Lower lobe of right lung (tissue), 2 donors: Measurements from ENCODE around the gene RAB3A. TPM values are rescaled to one million over a fixed set of nuclear protein-coding genes. Genes with fewer than 3 reads are reported as not detected.
A peak's percentile ranks its signal among the peaks of the same experiment; 100 is the strongest.

Experiments
- ATAC-seq, 2 donors: fragments of 200-7000 bp; cut with Tn5 transposase; one replicate each; pipeline ENCODE4 v1.9.1; 2020 to 2022; ENCODE audit warnings: mild to moderate bottlenecking in 2 of 2, moderate library complexity in 2 of 2
- DNase-seq: peaks from one replicate; pipeline ENCODE4 v3.0.0-alpha.2; 2020
- H3K27ac ChIP-seq: fragments of 200-600 bp; one replicate; pipeline ENCODE4 v1.8.0; 2022
- H3K27me3 ChIP-seq: fragments of 200-600 bp; one replicate; pipeline ENCODE4 v1.8.0; 2022; ENCODE audit warnings: low read depth
- H3K36me3 ChIP-seq: fragments of 200-600 bp; one replicate; pipeline ENCODE4 v1.8.0; 2022; ENCODE audit warnings: mild to moderate bottlenecking
- H3K4me1 ChIP-seq: fragments of 200-600 bp; one replicate; pipeline ENCODE4 v1.8.0; 2022
- H3K4me3 ChIP-seq: fragments of 200-600 bp; one replicate; pipeline ENCODE4 v1.8.0; 2022; ENCODE audit warnings: mild to moderate bottlenecking
- H3K9me3 ChIP-seq: fragments of 200-600 bp; one replicate; pipeline ENCODE4 v1.8.0; 2022
- intact Hi-C: fragments of 100-400 bp; cut with DNase I; formaldehyde crosslinking; loops from one replicate; pipeline ENCODE4 v1.11.0; 2022
- total RNA-seq: library from RNA; stranded (reverse); fragmentation: NEBNext Ultra II Directional; extraction: Animal tissue kit (Norgen Biotek cat#: 25700); gene quantifications from one replicate; pipeline ENCODE4 v1.2.1, GENCODE V29; 2021
- TF ChIP-seq, protein P1 (sequence below): fragments of 200-600 bp; IDR thresholded peaks from one replicate; pipeline ENCODE4 v1.8.0; 2022; ENCODE audit warnings: antibody characterized with exemption, mild to moderate bottlenecking
- donor health status: DM: no; HTN: yes; CAD: no; lungs with severe emphysema.

Gene RAB3A
- total RNA-seq, 1 donor from 2014 or later = 2.7 TPM

DNA sequence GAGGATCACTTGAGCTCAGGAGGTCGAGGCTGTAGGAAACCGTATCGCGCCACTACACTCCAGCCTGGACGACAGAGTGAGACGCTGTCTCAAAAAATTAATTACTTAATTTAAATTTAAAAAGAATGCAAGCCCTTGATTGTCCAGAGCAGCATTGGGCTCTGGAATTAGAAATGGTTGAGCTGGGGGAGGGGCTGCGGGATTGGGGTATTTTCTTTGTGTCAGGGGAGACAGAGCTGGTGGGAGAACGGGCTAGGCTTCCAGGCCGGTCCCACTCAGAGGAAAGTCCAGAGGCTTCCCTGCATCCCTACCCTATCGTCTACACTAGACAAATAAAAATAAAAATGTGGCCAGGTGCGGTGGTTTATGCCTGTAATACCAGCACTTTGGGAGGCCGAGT lies 2.2 kb upstream of the RAB3A start:
- DNase-seq = no peak
- TF ChIP-seq, protein P1, sequence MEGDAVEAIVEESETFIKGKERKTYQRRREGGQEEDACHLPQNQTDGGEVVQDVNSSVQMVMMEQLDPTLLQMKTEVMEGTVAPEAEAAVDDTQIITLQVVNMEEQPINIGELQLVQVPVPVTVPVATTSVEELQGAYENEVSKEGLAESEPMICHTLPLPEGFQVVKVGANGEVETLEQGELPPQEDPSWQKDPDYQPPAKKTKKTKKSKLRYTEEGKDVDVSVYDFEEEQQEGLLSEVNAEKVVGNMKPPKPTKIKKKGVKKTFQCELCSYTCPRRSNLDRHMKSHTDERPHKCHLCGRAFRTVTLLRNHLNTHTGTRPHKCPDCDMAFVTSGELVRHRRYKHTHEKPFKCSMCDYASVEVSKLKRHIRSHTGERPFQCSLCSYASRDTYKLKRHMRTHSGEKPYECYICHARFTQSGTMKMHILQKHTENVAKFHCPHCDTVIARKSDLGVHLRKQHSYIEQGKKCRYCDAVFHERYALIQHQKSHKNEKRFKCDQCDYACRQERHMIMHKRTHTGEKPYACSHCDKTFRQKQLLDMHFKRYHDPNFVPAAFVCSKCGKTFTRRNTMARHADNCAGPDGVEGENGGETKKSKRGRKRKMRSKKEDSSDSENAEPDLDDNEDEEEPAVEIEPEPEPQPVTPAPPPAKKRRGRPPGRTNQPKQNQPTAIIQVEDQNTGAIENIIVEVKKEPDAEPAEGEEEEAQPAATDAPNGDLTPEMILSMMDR = no peak
- intact Hi-C loops = loop anchor here (10.0 kb wide), 1 partner anchor 49 kb away; a partner anchor contains a TSS
- ATAC-seq = no peak
- peak overlapping the region; percentile 98 for H3K27ac ChIP-seq
- no peaks in the 10 kb centered on the region for H3K9me3 ChIP-seq
- H3K4me3 ChIP-seq = no peak overlapping the region
- peaks cover 25% of the 10 kb centered on the region for H3K4me1 ChIP-seq
- H3K36me3 ChIP-seq = no peaks in the 10 kb centered on the region
- no peaks in the 10 kb centered on the region for H3K27me3 ChIP-seq

DNA sequence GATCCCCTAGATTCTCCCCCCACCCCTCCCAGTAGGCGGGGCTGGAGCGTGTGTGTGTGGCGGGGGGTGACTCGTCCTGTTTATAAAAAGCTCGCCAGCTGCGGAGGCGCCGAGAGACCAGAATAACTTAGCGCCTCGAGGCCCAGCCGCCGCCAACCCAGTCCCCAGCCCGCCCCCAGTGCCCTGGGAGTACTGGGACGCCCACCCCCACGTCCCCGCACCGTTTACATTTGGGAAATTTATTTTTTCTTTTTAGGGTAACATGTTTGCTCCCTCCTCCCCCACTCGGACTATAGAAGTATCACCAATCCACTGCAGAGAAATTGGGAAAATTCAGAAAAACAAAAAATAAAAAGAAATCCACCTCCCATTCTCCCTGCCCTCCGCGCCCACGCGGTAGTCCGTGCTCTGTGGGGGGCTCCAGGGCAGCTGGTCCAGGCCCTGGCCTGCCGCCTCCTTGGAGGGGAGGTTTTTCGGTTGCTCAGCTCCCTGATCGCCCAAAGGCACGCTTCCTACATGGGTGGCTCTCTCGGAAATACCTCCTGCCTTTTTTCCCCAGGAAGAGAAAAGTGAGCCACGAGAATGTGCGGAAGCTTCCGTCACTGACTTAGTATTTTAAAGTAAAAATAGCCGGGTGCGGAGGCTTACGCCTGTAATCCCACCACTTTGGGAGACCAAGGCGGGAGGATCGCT lies 1.5 kb upstream of the RAB3A start:
- peak; percentile 27 to 46 for ATAC-seq
- H3K4me3 ChIP-seq = peak overlapping the region; percentile 81
- intact Hi-C loops = loop anchor here (10.0 kb wide), 1 partner anchor 49 kb away; a partner anchor contains a TSS
- H3K27me3 ChIP-seq = no peaks in the 10 kb centered on the region
- TF ChIP-seq, protein P1 = no peak
- H3K4me1 ChIP-seq = peaks cover 25% of the 10 kb centered on the region
- peaks cover 2% of the 10 kb centered on the region for H3K36me3 ChIP-seq
- peak overlapping the region; percentile 98 for H3K27ac ChIP-seq
- DNase-seq = peak; percentile 82
- H3K9me3 ChIP-seq = no peaks in the 10 kb centered on the region

DNA sequence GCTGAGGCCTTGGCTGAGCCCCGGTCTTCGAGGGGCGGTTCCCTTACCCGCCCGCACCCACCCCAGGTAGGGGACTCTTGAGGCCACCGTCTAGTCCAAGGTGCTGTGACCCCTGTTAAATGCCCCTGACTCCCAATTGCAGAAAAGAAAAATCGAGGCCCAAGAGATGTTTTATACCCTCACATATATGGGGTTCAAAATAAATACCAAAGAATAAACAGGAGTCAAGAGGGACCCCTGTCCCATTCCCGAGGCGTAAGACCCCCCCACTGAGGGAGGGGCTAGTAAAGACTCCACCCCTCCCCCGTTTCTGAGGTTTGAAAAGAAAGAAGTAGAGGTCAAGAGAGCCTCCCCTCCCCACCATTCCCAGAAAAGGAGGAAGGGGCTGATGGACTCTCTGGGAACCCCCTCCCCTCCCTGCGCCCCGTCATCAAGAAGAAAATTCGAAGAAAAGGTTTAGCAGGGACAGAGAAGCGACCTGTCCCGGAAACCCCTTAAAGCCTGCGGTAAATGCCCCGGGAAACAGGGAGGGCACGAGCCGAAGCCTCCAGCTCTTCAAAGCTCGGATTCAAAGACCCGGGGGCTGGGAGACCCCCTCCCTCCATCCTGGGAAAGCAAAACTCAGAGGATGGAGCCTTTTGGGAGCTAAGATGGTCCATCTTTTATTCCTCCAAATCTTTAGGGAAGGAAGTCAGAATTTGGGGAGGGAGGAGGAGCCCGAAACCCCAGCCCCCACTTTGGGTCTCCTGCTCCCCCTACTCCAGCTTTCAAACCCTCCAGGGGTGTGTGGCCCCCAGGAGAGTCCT lies 755 bp upstream of the RAB3A start:
- DNase-seq = no peak
- ATAC-seq = peak; percentile 49 to 56
- Histone ChIP-seq H3K4me3 (peak overlapping the region; percentile 81), H3K9me3 (no peaks in the 10 kb centered on the region), H3K36me3 (peaks cover 9% of the 10 kb centered on the region), H3K27me3 (no peaks in the 10 kb centered on the region), H3K27ac (peak overlapping the region; percentile 98), H3K4me1 (peaks cover 25% of the 10 kb centered on the region)
- TF ChIP-seq, protein P1 = no peak
- intact Hi-C loops = loop anchor here (10.0 kb wide), 1 partner anchor 50 kb away; a partner anchor contains a TSS

GRCh38 chr19:18203408-18203862 lies 407 bp downstream of the RAB3A start:
- peaks cover 25% of the 10 kb centered on the region for H3K4me1 ChIP-seq
- ATAC-seq (peak; percentile 1 to 6), DNase-seq (peak; percentile 77)
- H3K27ac ChIP-seq = peak overlapping the region; percentile 74
- TF ChIP-seq, protein P1 = no peak
- peaks cover 19% of the 10 kb centered on the region for H3K36me3 ChIP-seq
- no peaks in the 10 kb centered on the region for H3K27me3 ChIP-seq
- H3K4me3 ChIP-seq = peak overlapping the region; percentile 81
- H3K9me3 ChIP-seq = no peaks in the 10 kb centered on the region
- intact Hi-C loops = loop anchor here (10.0 kb wide), 1 partner anchor 51 kb away; a partner anchor contains a TSS

GRCh38 chr19:18202778-18203407 lies 949 bp downstream of the RAB3A start:
- ATAC-seq (no peak), DNase-seq (no peak)
- peaks cover 25% of the 10 kb centered on the region for H3K4me1 ChIP-seq
- intact Hi-C loops = loop anchor here (10.0 kb wide), 1 partner anchor 52 kb away; a partner anchor contains a TSS
- TF ChIP-seq, protein P1 = no peak
- H3K36me3 ChIP-seq = peaks cover 24% of the 10 kb centered on the region
- H3K9me3 ChIP-seq = no peaks in the 10 kb centered on the region
- H3K4me3 ChIP-seq = peak overlapping the region; percentile 81
- H3K27me3 ChIP-seq = no peaks in the 10 kb centered on the region
- H3K27ac ChIP-seq = no peak overlapping the region
